NOMO-1 treated with DMSO at 0.1 percent for 48 hours (cell line): Measurements from ENCODE around the gene TLR5.

Source experiments
- DNase-seq: peaks from one replicate; lab custom pipeline; 2025; ENCODE audit not compliant: unreplicated experiment; lab: John Stamatoyannopoulos, UW

TLR5 gene

GRCh38 chr1:223074445-223075300 lies 68.4 kb downstream of the TLR5 start:
- no peak for DNase-seq

- no peak for DNase-seq
Measured at GRCh38 chr1:223068900-223069665, 74.0 kb downstream of the TLR5 start.

DNA sequence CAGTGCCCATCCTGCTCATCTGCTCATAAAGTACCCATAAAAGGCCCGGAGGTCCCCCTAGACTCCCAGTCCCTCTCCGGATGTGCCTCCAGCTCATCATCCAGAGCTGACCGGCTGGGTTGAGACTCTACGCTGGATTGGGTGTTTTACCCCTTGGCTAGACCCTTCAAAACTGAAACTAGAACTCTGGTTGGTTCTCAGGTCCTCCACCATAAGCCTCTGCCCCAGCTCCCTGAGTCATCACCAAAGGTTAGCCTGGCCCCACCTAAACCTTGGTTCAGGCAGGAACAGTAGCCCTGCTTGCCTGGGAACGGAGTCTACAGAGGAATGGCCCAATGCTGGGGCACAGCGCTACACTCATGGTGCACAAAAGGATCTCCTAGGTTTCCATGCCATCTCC lies 75.1 kb downstream of the TLR5 start:
- DNase-seq, result no peak

DNA sequence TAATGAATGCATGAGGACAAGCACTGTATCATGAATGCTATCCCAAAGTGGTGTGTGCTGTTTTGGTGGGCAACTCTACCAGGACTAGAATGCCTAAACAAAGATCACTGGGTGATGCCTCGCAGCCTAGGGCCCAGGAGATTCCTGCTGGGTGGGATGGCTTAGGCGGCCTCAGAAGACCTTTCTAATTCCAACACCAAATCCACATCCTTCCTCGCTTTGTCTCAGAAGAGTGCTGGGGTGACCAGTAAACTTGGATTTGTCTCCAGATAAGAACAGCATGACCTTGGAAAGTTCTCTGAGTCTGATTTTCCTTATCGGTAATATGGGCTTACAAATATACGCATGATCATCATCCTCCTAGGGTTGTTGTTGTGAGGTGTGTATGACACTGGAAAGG lies 76.6 kb downstream of the TLR5 start:
- no peak for DNase-seq

DNA sequence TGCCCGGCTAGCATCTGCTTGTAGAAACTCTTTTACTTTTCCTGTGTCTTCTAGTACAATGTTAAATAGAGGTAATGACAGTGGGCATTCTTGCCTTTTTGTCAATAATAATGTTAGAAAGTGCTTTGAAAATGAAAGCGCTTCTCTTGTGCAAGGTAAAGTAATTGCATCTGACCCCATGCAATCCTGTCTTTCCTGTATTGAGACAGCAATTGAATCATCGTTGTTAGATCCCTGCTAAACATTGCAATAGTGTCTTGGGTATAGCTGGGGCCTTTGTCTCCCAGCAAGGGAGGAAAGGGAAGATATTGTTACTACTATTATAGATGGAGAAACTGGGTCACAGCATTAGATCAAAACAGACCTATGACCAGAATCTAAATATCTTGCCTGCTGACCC lies 80.9 kb downstream of the TLR5 start:
- peak; percentile 8 for DNase-seq

GRCh38 chr1:223059526-223059925 lies 83.5 kb downstream of the TLR5 start:
- no peak for DNase-seq
